ENCODE results near the gene ZNF23.

The ZNF23 gene

GRCh38 chr16:71479420-71479819 lies 17.4 kb upstream of the ZNF23 start:
- Histone ChIP-seq H3K9me3 (ENCODE audit: insufficient read depth, low read length) (no peaks in the 10 kb centered on the region), H3K27ac (ENCODE audit: low read length) (no peak overlapping the region), H3K9ac (ENCODE audit: low read length) (no peak overlapping the region), H3K4me2 (ENCODE audit: low read length) (no peak overlapping the region), H4K20me1 (ENCODE audit: insufficient read depth, low read length) (no peaks in the 10 kb centered on the region), H3K36me3 (replicated peaks; ENCODE audit: low read depth, low read length) (peaks cover 13% of the 10 kb centered on the region), H2AFZ (ENCODE audit: low read depth, low read length) (no peak overlapping the region), H3K4me1 (ENCODE audit: low read length) (peaks cover 69% of the 10 kb centered on the region), H3K79me2 (ENCODE audit: low read length) (no peaks in the 10 kb centered on the region), H3K27me3 (ENCODE audit: low read depth, low read length) (no peaks in the 10 kb centered on the region), H3K4me3 (ENCODE audit: low read length) (no peak overlapping the region)
- TF ChIP-seq EZH2phosphoT487 (IDR thresholded peaks at IDR 0.05; ENCODE audit: low read depth) (no peak), CTCF (IDR thresholded peaks at IDR 0.05; ENCODE audit: low read depth, low read length) (peak; percentile 47)

- H3K4me1 ChIP-seq (ENCODE audit: low read length): peaks cover 54% of the 10 kb centered on the region
- no peaks in the 10 kb centered on the region for H3K9me3 ChIP-seq (ENCODE audit: insufficient read depth, low read length)
- TF ChIP-seq EZH2phosphoT487 (IDR thresholded peaks at IDR 0.05; ENCODE audit: low read depth): no peak
- TF ChIP-seq CTCF (IDR thresholded peaks at IDR 0.05; ENCODE audit: low read depth, low read length): no peak
- no peak overlapping the region for H2AFZ ChIP-seq (ENCODE audit: low read depth, low read length)
- H3K79me2 ChIP-seq (ENCODE audit: low read length): no peaks in the 10 kb centered on the region
- no peaks in the 10 kb centered on the region for H3K27me3 ChIP-seq (ENCODE audit: low read depth, low read length)
- H4K20me1 ChIP-seq (ENCODE audit: insufficient read depth, low read length): no peaks in the 10 kb centered on the region
- peak overlapping the region; percentile 87 for H3K27ac ChIP-seq (ENCODE audit: low read length)
- H3K4me3 ChIP-seq (ENCODE audit: low read length): peak overlapping the region; percentile 7; the same call in 1 of the 2 replicates
- peaks cover 13% of the 10 kb centered on the region for H3K36me3 ChIP-seq (replicated peaks; ENCODE audit: low read depth, low read length)
- peak overlapping the region; percentile 26; the same call in 1 of the 2 replicates for H3K9ac ChIP-seq (ENCODE audit: low read length)
- H3K4me2 ChIP-seq (ENCODE audit: low read length): peak overlapping the region; percentile 51
Observed at GRCh38 chr16:71476457-71477124, 14.5 kb upstream of the ZNF23 start.

- H3K4me2 ChIP-seq (ENCODE audit: low read length): no peak overlapping the region
Observed at GRCh38 chr16:71474864-71475263, 12.8 kb upstream of the ZNF23 start.

GRCh38 chr16:71473891-71474290 lies 11.8 kb upstream of the ZNF23 start:
- H3K9me3 ChIP-seq (ENCODE audit: insufficient read depth, low read length): no peaks in the 10 kb centered on the region
- no peaks in the 10 kb centered on the region for H3K27me3 ChIP-seq (ENCODE audit: low read depth, low read length)
- no peak overlapping the region for H3K4me2 ChIP-seq (ENCODE audit: low read length)
- H2AFZ ChIP-seq (ENCODE audit: low read depth, low read length): no peak overlapping the region
- no peaks in the 10 kb centered on the region for H3K79me2 ChIP-seq (ENCODE audit: low read length)
- TF ChIP-seq CTCF (IDR thresholded peaks at IDR 0.05; ENCODE audit: low read depth, low read length) (no peak), EZH2phosphoT487 (IDR thresholded peaks at IDR 0.05; ENCODE audit: low read depth) (no peak)
- H4K20me1 ChIP-seq (ENCODE audit: insufficient read depth, low read length): no peaks in the 10 kb centered on the region
- H3K27ac ChIP-seq (ENCODE audit: low read length): no peak overlapping the region
- H3K36me3 ChIP-seq (replicated peaks; ENCODE audit: low read depth, low read length): peaks cover 13% of the 10 kb centered on the region
- no peak overlapping the region for H3K4me3 ChIP-seq (ENCODE audit: low read length)
- no peak overlapping the region for H3K9ac ChIP-seq (ENCODE audit: low read length)
- H3K4me1 ChIP-seq (ENCODE audit: low read length): peaks cover 31% of the 10 kb centered on the region

More at GRCh38 chr16:71474864-71475263, 12.8 kb upstream of the ZNF23 start:
- Histone ChIP-seq H3K79me2 (ENCODE audit: low read length) (no peaks in the 10 kb centered on the region), H4K20me1 (ENCODE audit: insufficient read depth, low read length) (no peaks in the 10 kb centered on the region), H3K4me1 (ENCODE audit: low read length) (peaks cover 41% of the 10 kb centered on the region), H3K36me3 (replicated peaks; ENCODE audit: low read depth, low read length) (peaks cover 13% of the 10 kb centered on the region), H3K9ac (ENCODE audit: low read length) (no peak overlapping the region), H3K27me3 (ENCODE audit: low read depth, low read length) (no peaks in the 10 kb centered on the region), H3K4me3 (ENCODE audit: low read length) (no peak overlapping the region), H2AFZ (ENCODE audit: low read depth, low read length) (no peak overlapping the region), H3K27ac (ENCODE audit: low read length) (no peak overlapping the region), H3K9me3 (ENCODE audit: insufficient read depth, low read length) (no peaks in the 10 kb centered on the region)
- TF ChIP-seq CTCF (IDR thresholded peaks at IDR 0.05; ENCODE audit: low read depth, low read length): no peak
- TF ChIP-seq EZH2phosphoT487 (IDR thresholded peaks at IDR 0.05; ENCODE audit: low read depth): no peak

Measured in OCI-LY3 (cell line).